Hematopoietic multipotent progenitor cell treated with erythropoietin and hydrocortisone succinate and interleukin-3 and kit ligand, for 8 days (in vitro differentiated cells): ENCODE data around the gene GAA.
"Not testable (repeated sequence)": the region's sequence is repeated elsewhere in the genome, so short reads cannot be mapped to it uniquely, and the experiment has no call there.

Source experiments
- DNase-seq: peaks from one replicate; pipeline ENCODE4 v3.0.0-alpha.2; 2015

Gene GAA

GRCh38 chr17:80084773-80085172, 16.6 kb upstream of the GAA start:
- no peak for DNase-seq

GRCh38 chr17:80086081-80086480, 15.3 kb upstream of the GAA start:
- no peak for DNase-seq

- no peak for DNase-seq
Observed at GRCh38 chr17:80086616-80087015, 14.8 kb upstream of the GAA start.

GRCh38 chr17:80087346-80088265, 13.8 kb upstream of the GAA start:
- no peak for DNase-seq

- no peak for DNase-seq
Observed at GRCh38 chr17:80089762-80090161, 11.6 kb upstream of the GAA start.

GRCh38 chr17:80090164-80090563, 11.2 kb upstream of the GAA start:
- not testable (repeated sequence) for DNase-seq

- DNase-seq, result no peak
Observed at GRCh38 chr17:80091376-80091775, 10.0 kb upstream of the GAA start.

GRCh38 chr17:80092959-80093358, 8.4 kb upstream of the GAA start:
- DNase-seq, result no peak

- no peak for DNase-seq
Observed at GRCh38 chr17:80095038-80095843, 6.1 kb upstream of the GAA start.

GRCh38 chr17:80095844-80096475, 5.4 kb upstream of the GAA start:
- no peak for DNase-seq

- no peak for DNase-seq
Observed at GRCh38 chr17:80096561-80097021, 4.8 kb upstream of the GAA start.

- DNase-seq, result no peak
Observed at GRCh38 chr17:80097127-80097621, 4.2 kb upstream of the GAA start.

- no peak for DNase-seq
Observed at GRCh38 chr17:80097844-80098691, 3.3 kb upstream of the GAA start.

- DNase-seq, result no peak
Observed at GRCh38 chr17:80099291-80100034, 1.9 kb upstream of the GAA start.

- DNase-seq, result no peak
Observed at GRCh38 chr17:80100035-80100323, 1.4 kb upstream of the GAA start.

- peak; percentile 46 for DNase-seq
Observed at GRCh38 chr17:80101946-80102663, 724 bp downstream of the GAA start.

GRCh38 chr17:80102664-80103448, 1.5 kb downstream of the GAA start:
- no peak for DNase-seq

GRCh38 chr17:80103449-80104085, 2.2 kb downstream of the GAA start:
- no peak for DNase-seq

- no peak for DNase-seq
Observed at GRCh38 chr17:80104321-80104955, 3.1 kb downstream of the GAA start.
